GM12878 (cell line): ENCODE data around the gene PRPF31. TPM values are rescaled to one million over a fixed set of nuclear protein-coding genes. Genes with fewer than 3 reads are reported as not detected.
A peak's percentile ranks its signal among the peaks of the same experiment; 100 is the strongest.

Experiments
- ATAC-seq: fragments of 200-7000 bp; cut with Tn5 transposase; 3 replicates; pipeline ENCODE4 v1.9.1; 2020; ENCODE audit warnings: mild to moderate bottlenecking, moderate library complexity
- BruUV-seq: library from RNA; stranded (reverse); fragments of 400-500 nt; replicated peaks from 2 replicates; lab custom pipeline; 2021; lab: Mats Ljungman, UMichigan
- CTCF ChIA-PET: fragments of 300-600 bp; sonication (Branson Sonifier 250); formaldehyde crosslinking; extraction: SDS; loops from one replicate; lab custom pipeline; 2021; ENCODE audit warnings: inconsistent platforms; lab: Yijun Ruan, JAX
- POLR2A ChIA-PET: fragments of 350-600 bp; formaldehyde crosslinking; extraction: SDS; loops from one replicate; lab custom pipeline; 2021; ENCODE audit warnings: inconsistent platforms; lab: Charles Lee
- RAD21 ChIA-PET: fragments of 300-600 bp; sonication (Branson Sonifier 250); formaldehyde crosslinking; loops from one replicate; lab custom pipeline; 2023; ENCODE audit warnings: antibody characterized with exemption; ENCODE audit not compliant: unreplicated experiment; lab: Charles Lee
- SMC1A ChIA-PET: fragments of 300-600 bp; sonication (Branson Sonifier 250); formaldehyde crosslinking; loops from one replicate; lab custom pipeline; 2023; ENCODE audit not compliant: unreplicated experiment, uncharacterized antibody; lab: Charles Lee
- DNase-seq: peaks from one replicate; pipeline ENCODE4 v3.0.0-alpha.2; 2011; ENCODE audit warnings: low read depth, low spot score
- FAIRE-seq: peaks from 3 replicates; lab custom pipeline; 2011; peaks lifted over from hg19 to GRCh38; lab: Jason Lieb, UNC
- H2AFZ ChIP-seq: 2 replicates; pipeline ENCODE4 v1.6.0; 2011; ENCODE audit warnings: low read depth, low read length, control low read depth; ENCODE audit not compliant: control insufficient read depth
- H3K27ac ChIP-seq: 2 replicates; pipeline ENCODE4 v1.5.1; 2011; ENCODE audit warnings: control low read depth; ENCODE audit not compliant: control insufficient read depth, insufficient read depth
- H3K27me3 ChIP-seq, 2 experiments: replicated peaks in 1 of 2; 2 replicates each; pipeline versions ENCODE4 v1.6.0 to v1.6.1; 2011; ENCODE audit warnings: low read length in 1 of 2; ENCODE audit not compliant: control insufficient read depth in 2 of 2, insufficient read depth in 2 of 2
- H3K36me3 ChIP-seq, 2 experiments: 2 replicates each; pipeline ENCODE4 v1.5.1; 2011; ENCODE audit warnings: low read length in 1 of 2; ENCODE audit not compliant: control insufficient read depth in 2 of 2, insufficient read depth in 2 of 2
- H3K4me1 ChIP-seq: 2 replicates; pipeline ENCODE4 v1.6.1; 2011; ENCODE audit warnings: mild to moderate bottlenecking, low read length, moderate library complexity, mixed read lengths; ENCODE audit not compliant: control insufficient read depth, insufficient read depth
- H3K4me2 ChIP-seq: 2 replicates; pipeline ENCODE4 v1.6.0; 2011; ENCODE audit warnings: control low read depth; ENCODE audit not compliant: control insufficient read depth, insufficient read depth
- H3K4me3 ChIP-seq: fragments of 200-600 bp; sonication (generic); 2 replicates; pipeline ENCODE4 v1.5.1; 2016
- H3K79me2 ChIP-seq: 2 replicates; pipeline ENCODE4 v1.6.0; 2011; ENCODE audit warnings: low read length; ENCODE audit not compliant: control insufficient read depth, insufficient read depth
- H3K9ac ChIP-seq: 2 replicates; pipeline ENCODE4 v1.8.0; 2011; ENCODE audit warnings: low read length, control low read depth, mixed read lengths; ENCODE audit not compliant: control insufficient read depth, insufficient read depth
- H3K9me3 ChIP-seq: replicated peaks from 3 replicates; pipeline ENCODE4 v1.5.1; 2011; ENCODE audit warnings: mild to moderate bottlenecking, low read length; ENCODE audit not compliant: control insufficient read depth, insufficient read depth
- H4K20me1 ChIP-seq: 2 replicates; pipeline ENCODE4 v1.6.0; 2011; ENCODE audit not compliant: control insufficient read depth, insufficient read depth
- BCL11A ChIP-seq: IDR thresholded peaks from 2 replicates; pipeline ENCODE4 v1.6.1; 2011; ENCODE audit warnings: low read depth, low read length
- CHD4 ChIP-seq: fragments of 200-600 bp; sonication (generic); IDR thresholded peaks from 2 replicates; pipeline ENCODE4 v1.6.1; 2016; ENCODE audit warnings: mild to moderate bottlenecking
- LARP7 ChIP-seq: fragments of 450-650 bp; IDR thresholded peaks from 2 replicates; pipeline ENCODE4 v1.6.1; 2017; ENCODE audit warnings: mild to moderate bottlenecking
- NBN ChIP-seq: fragments of 450-650 bp; IDR thresholded peaks from 2 replicates; pipeline ENCODE4 v1.6.1; 2016
- RAD21 ChIP-seq: IDR thresholded peaks from 2 replicates; pipeline ENCODE4 v1.6.1; 2011; ENCODE audit warnings: mild to moderate bottlenecking, low read depth, low read length, moderate library complexity; ENCODE audit not compliant: insufficient read depth
- RBBP5 ChIP-seq: fragments of 200-600 bp; sonication (generic); conservative IDR thresholded peaks from 2 replicates; pipeline ENCODE4 v1.6.1; 2016
- RUNX3 ChIP-seq: IDR thresholded peaks from 2 replicates; pipeline ENCODE4 v1.6.1; 2012; ENCODE audit warnings: low read length, inconsistent platforms
- SIN3A ChIP-seq: IDR thresholded peaks from 2 replicates; pipeline ENCODE4 v1.6.1; 2012; ENCODE audit warnings: low read depth, low read length, improper control_type of control experiment
- TCF7 ChIP-seq: IDR thresholded peaks from 2 replicates; pipeline ENCODE4 v1.6.1; 2014; ENCODE audit warnings: antibody characterized with exemption, borderline replicate concordance
- WRNIP1 ChIP-seq: IDR thresholded peaks from 2 replicates; pipeline ENCODE4 v1.6.1; 2011; ENCODE audit warnings: low read depth, low read length, improper control_type of control experiment, borderline replicate concordance
- ZNF207 ChIP-seq: fragments of 450-650 bp; IDR thresholded peaks from 2 replicates; pipeline ENCODE4 v1.6.1; 2014; ENCODE audit warnings: antibody characterized with exemption, mild to moderate bottlenecking, borderline replicate concordance
- WGBS: methylation state at CpG from one replicate; pipeline ENCODE4 v1.1.6; 2016; ENCODE audit warnings: low lambda C conversion rate; ENCODE audit not compliant: insufficient replicate concordance, insufficient coverage; ENCODE audit errors: missing lambda C conversion rate; 5-methylcytosine and 5-hydroxymethylcytosine counted together
- in situ Hi-C: fragments of 300-500 bp; cut with MboI; formaldehyde crosslinking; loops from 9 replicates; pipeline ENCODE4 v1.14.3; 2018; ENCODE audit warnings: mixed read lengths
- intact Hi-C: fragments of 100-400 bp; cut with micrococcal nuclease; formaldehyde crosslinking; loops from one replicate; pipeline ENCODE4 v1.14.2; 2022; ENCODE audit not compliant: unreplicated experiment
- polyA plus RNA-seq, 11 experiments: library from polyadenylated mRNA; depleted of rRNA in 4 of 11; unstranded in 6 of 11; stranded (reverse) in 5 of 11; fragments of >200 nt; fragmentation: Nextera tagmentation in 4 of 11; fragmentation: Illumina TruSeq in 1 of 11; extraction: Ambion mirVana in 4 of 11; extraction: Trizol in 1 of 11; gene quantifications; 1 replicate in 1 of 11; 2 replicates in 10 of 11; pipeline versions ENCODE4 v1.2.1 to v1.2.3, GENCODE V29; 2011 to 2016; ENCODE audit warnings: inconsistent platforms in 2 of 11, missing spikeins in 2 of 11, low read depth in 1 of 11
- total RNA-seq, 4 experiments: library from RNA; depleted of rRNA in 3 of 4; stranded (reverse); fragments of >200 nt in 3 of 4; fragmentation: Illumina TruSeq in 1 of 4; extraction: Trizol in 1 of 4; gene quantifications; 2 replicates each; pipeline versions ENCODE4 v1.2.1 to v1.2.3, GENCODE V29; 2013 to 2021
- TF ChIP-seq, protein P1 (sequence below): fragments of 450-650 bp; conservative IDR thresholded peaks from 2 replicates; pipeline ENCODE4 v1.6.1; 2017; ENCODE audit warnings: mild to moderate bottlenecking, moderate library complexity

The PRPF31 gene
- total and polyA plus RNA-seq, 10 of the 15 experiments (the other 5 are each of a cell fraction or from before 2014, with no cell fraction given) = 2.7 to 170 (median 69.7) TPM

DNA sequence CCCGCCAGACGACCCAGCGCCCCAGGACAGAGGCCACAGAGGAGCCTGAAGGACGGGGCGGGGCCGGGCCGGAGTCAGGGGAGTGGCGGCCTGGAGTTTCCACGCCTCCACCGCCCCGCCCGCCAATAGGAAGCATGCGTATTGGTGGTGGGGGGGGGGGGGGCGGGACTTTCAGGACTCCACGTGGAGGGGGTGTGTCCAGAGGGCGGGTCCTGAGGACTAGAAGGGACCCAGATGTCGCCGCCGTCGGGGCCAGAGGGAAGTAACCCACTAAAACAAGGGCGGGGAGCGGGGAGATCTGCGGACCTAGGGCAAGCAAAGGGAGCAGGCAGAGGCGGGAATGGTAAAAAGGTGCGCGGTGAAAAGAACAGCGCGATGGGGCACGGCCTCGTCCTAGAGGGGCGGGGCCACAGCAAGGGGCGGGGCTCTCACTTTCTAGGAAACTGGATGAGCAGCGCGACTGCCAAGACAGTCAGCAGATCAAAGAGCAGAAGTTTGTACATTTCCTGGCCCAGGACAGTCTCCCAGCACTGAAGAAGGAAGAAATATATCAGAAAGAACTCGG, 46.8 kb downstream of the PRPF31 start:
- peaks cover 4% of the 10 kb centered on the region; the same call in 1 of the 2 replicates for H3K4me1 ChIP-seq
- BruUV-seq = no TSS peak
- H3K27ac ChIP-seq = no peak overlapping the region
- CTCF ChIA-PET = no interaction called here
- H3K27me3 ChIP-seq = no peaks in the 10 kb centered on the region
- no peak for TF ChIP-seq RUNX3
- TF ChIP-seq, protein P1, sequence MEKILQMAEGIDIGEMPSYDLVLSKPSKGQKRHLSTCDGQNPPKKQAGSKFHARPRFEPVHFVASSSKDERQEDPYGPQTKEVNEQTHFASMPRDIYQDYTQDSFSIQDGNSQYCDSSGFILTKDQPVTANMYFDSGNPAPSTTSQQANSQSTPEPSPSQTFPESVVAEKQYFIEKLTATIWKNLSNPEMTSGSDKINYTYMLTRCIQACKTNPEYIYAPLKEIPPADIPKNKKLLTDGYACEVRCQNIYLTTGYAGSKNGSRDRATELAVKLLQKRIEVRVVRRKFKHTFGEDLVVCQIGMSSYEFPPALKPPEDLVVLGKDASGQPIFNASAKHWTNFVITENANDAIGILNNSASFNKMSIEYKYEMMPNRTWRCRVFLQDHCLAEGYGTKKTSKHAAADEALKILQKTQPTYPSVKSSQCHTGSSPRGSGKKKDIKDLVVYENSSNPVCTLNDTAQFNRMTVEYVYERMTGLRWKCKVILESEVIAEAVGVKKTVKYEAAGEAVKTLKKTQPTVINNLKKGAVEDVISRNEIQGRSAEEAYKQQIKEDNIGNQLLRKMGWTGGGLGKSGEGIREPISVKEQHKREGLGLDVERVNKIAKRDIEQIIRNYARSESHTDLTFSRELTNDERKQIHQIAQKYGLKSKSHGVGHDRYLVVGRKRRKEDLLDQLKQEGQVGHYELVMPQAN = 0 out of 2 replicates have a peak, but pooled peaks have one; percentile 32
- TF ChIP-seq, all 136 proteins: peak for 1
- SMC1A ChIA-PET = interaction anchor here (1.5 kb wide), 1 partner anchor 27 kb away, joined by 4 read pairs; the partner anchor contains the start of gene MBOAT7
- H4K20me1 ChIP-seq = no peaks in the 10 kb centered on the region
- RAD21 ChIA-PET = no interaction called here
- ATAC-seq = peak; percentile 18
- H3K9ac ChIP-seq = no peak overlapping the region
- no peak overlapping the region for H3K4me3 ChIP-seq
- POLR2A ChIA-PET = no interaction called here
- in situ Hi-C loops = no loop called here
- H3K79me2 ChIP-seq = peaks cover 8% of the 10 kb centered on the region
- 14% methylated on average over 22 of the region's 35 CpGs for WGBS
- intact Hi-C loops = no loop called here
- H3K9me3 ChIP-seq = no peaks in the 10 kb centered on the region; the same call in 2 of the 3 replicates
- DNase-seq = no peak
- no peak overlapping the region; the same call in 1 of the 2 replicates for H2AFZ ChIP-seq
- peak overlapping the region; percentile 1; the same call in 1 of the 2 replicates for H3K4me2 ChIP-seq
- no peaks in the 10 kb centered on the region; a peak in 1 of 4 replicates for H3K36me3 ChIP-seq
- no peak for FAIRE-seq

DNA sequence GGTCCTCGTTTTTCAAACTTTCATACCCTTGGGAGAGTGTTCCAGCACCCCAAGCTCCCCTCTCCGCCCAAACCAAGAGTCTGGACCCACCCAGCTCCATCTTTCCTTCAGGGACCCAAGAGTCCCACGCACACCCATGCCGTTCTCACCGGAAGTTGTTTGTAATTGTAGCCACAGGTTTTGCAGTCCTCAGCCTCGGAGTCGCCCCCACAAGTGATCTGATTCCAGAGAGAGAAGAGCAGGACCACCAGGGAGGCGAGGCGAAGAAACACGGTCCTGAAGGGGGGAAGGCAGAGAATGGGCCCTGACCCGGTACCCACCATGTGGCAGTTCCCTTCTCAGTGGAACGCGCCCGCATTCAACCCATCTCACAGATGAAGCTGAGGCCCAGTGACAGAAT, 47.3 kb downstream of the PRPF31 start:
- no peak for DNase-seq
- ChIA-PET CTCF (no interaction called here), SMC1A (interaction anchor here (1.5 kb wide), 1 partner anchor 27 kb away, joined by 4 read pairs; the partner anchor contains the start of gene MBOAT7), POLR2A (no interaction called here), RAD21 (no interaction called here)
- H3K27ac ChIP-seq = no peak overlapping the region
- H3K27me3 ChIP-seq = no peaks in the 10 kb centered on the region
- no peak overlapping the region for H3K9ac ChIP-seq
- intact Hi-C loops (no loop called here), in situ Hi-C loops (no loop called here)
- peak overlapping the region; percentile 32; the same call in 1 of the 2 replicates for H3K4me3 ChIP-seq
- WGBS = 91% methylated on average over 14 of the region's 14 CpGs
- no peaks in the 10 kb centered on the region; the same call in 2 of the 3 replicates for H3K9me3 ChIP-seq
- H3K36me3 ChIP-seq = no peaks in the 10 kb centered on the region
- no peak for FAIRE-seq
- H3K4me1 ChIP-seq = peaks cover 4% of the 10 kb centered on the region; the same call in 1 of the 2 replicates
- no TSS peak for BruUV-seq
- no peak overlapping the region for H2AFZ ChIP-seq
- no peak for ATAC-seq
- H3K4me2 ChIP-seq = peak overlapping the region; percentile 20; the same call in 1 of the 2 replicates
- peaks cover 8% of the 10 kb centered on the region for H3K79me2 ChIP-seq
- H4K20me1 ChIP-seq = no peaks in the 10 kb centered on the region
- TF ChIP-seq ZNF207 (no peak), RAD21 (no peak), BCL11A (no peak), WRNIP1 (no peak), TCF7 (no peak), NBN (no peak), LARP7 (no peak), CHD4 (no peak), RBBP5 (no peak), SIN3A (no peak)
